ENCODE data around the gene AGBL5.

AGBL5 gene

DNA sequence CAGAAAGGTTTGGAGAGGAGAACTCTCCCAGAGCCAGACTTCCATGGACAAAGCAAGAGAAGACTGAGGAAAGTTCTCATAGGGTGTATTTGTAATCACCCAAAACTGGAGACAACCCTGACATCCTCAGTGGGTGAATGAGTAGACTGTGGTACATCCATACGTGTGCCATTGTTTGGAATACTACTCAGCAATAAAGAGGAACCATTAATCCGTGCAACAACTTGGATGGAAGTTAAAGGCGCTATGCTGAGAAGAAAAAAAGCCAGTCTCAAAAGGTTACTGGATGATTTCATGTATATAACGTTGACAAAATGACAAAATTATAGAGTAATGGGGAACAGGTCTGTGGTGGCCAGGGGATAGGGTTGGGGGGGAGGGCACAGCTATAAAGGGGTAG is 42.8 kb upstream of the AGBL5 start:
- no peak for TF ChIP-seq CTCF (IDR thresholded peaks at IDR 0.05; ENCODE audit: insufficient read depth, low read depth, low read length, missing control alignments)

DNA sequence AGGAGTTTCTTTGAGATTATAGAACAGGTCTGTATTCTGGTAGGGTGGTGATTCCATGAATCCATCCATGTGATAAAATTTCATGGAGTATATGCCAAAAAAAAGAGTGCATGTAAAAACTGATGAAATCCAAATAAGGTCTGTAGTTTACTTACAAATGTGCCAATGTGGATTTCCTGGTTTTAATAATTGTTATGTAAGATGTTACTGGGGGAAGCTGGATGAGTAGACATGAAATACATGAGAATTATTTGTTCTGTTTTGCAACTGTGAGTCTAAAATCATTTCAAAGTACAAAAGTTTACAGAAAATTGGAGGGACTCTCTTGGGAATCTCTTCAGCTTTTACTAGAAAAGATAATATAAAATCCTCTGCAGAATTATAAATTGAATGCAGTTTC is 42.4 kb upstream of the AGBL5 start:
- no peak for DNase-seq (ENCODE audit: low read depth)
- H3K4me3 ChIP-seq (ENCODE audit: low read depth, low read length), result no peak overlapping the region
- no peak for TF ChIP-seq CTCF (IDR thresholded peaks at IDR 0.05; ENCODE audit: insufficient read depth, low read depth, low read length, missing control alignments)

More for the DNA sequence above, 42.8 kb upstream of the AGBL5 start:
- no peak for DNase-seq (ENCODE audit: low read depth)
- no peak overlapping the region for H3K4me3 ChIP-seq (ENCODE audit: low read depth, low read length)

DNA sequence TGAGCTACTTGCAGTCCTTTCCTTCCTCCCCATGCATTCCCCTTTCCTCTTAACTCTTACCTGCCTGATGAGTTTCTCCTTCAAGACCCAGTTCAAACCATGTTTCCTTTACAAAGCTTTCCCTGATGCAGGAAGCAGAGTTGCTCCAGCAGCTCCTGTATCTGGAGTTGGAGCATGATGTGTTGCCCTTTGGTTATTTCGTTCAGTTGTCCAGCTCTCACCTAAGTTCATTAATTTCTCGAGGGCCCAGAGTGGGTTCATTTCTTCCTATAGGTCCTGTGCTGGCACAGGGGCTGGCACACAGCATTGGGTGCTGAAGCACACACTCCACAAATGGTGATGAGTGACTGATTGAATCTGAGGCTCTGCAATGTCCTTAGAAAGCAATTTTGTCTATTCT is 41.8 kb upstream of the AGBL5 start:
- TF ChIP-seq CTCF (IDR thresholded peaks at IDR 0.05; ENCODE audit: insufficient read depth, low read depth, low read length, missing control alignments), result no peak
- no peak overlapping the region for H3K4me3 ChIP-seq (ENCODE audit: low read depth, low read length)
- DNase-seq (ENCODE audit: low read depth), result no peak

DNA sequence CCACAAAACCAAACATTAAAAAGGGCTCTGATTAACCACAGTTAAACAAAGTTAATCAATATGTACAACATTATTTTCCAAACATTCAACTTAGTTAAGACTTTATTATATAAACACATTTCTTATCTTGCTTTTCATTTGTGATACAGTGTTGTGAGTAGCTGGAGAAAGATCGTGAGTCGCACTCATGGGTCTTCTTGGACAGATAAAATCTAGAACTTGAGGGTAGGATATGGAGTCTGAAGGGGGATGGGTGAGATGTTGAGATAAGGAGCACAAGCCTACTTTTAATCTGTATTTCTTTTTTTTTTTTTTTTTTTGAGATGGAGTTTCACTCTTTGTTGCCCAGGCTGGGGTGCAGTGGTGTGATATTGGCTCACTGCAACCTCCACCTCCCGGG is 41.3 kb upstream of the AGBL5 start:
- no peak for DNase-seq (ENCODE audit: low read depth)
- no peak for TF ChIP-seq CTCF (IDR thresholded peaks at IDR 0.05; ENCODE audit: insufficient read depth, low read depth, low read length, missing control alignments)
- H3K4me3 ChIP-seq (ENCODE audit: low read depth, low read length), result no peak overlapping the region

DNA sequence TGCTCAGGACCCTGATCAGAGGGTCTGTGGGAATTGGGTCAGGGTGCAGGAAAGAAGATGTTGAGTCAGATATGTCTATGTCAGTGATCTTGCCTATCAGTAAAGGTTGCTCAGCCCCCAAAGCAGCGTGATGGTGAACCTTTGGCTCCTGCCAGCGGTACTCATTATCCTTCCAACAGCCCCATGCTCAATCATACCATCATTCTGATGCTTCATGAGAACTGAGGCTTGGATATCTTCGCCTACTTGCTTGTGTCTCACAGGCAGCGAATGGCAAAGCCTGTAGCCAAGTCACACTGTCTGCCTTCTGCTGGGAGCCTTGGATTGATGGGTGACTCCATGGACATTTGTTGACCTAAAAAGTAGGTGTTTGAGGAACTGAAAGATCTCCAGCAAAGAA is 37.7 kb upstream of the AGBL5 start:
- DNase-seq (ENCODE audit: low read depth), result no peak
- H3K4me3 ChIP-seq (ENCODE audit: low read depth, low read length), result no peak overlapping the region
- TF ChIP-seq CTCF (IDR thresholded peaks at IDR 0.05; ENCODE audit: insufficient read depth, low read depth, low read length, missing control alignments), result no peak

DNA sequence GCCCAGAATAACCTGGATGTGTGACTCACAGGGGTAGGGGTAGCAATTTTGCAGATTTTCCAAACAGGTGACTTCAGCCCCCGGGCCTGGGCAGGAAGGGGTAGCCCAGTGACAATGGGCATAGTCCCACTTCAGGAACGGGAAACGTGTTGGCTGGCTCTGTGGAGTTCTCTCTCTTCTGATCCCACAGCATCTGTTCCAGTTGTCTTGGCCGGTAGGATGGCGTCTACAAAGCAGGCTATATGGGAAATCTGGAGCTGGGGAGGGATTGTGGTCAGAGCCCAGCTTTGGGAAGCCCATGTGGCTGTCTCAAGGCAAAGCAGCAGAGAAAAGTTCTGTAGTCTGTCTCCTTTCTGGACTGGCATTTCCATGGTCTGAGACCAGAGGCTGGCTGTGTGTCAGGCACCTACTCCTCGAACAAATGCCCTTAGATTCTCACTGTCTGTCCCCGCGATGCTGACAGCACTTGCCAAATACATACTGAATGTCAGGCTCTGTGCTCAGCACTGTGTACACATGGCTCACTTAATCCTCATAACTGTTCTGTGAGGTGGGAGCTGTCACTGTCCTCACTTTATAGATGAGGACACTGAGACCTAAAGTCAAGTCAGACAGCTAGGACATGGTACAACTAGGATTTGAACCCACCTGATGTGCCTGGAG is 36.6 kb upstream of the AGBL5 start:
- DNase-seq (ENCODE audit: low read depth), result no peak
- H3K4me3 ChIP-seq (ENCODE audit: low read depth, low read length), result no peak overlapping the region
- TF ChIP-seq CTCF (IDR thresholded peaks at IDR 0.05; ENCODE audit: insufficient read depth, low read depth, low read length, missing control alignments), result no peak

- peak; percentile 64 for DNase-seq (ENCODE audit: low read depth)
These were observed 34.6 kb upstream of the AGBL5 start for GRCh38 chr2:27016801-27017325.

More at GRCh38 chr2:27016801-27017325, 34.6 kb upstream of the AGBL5 start:
- H3K4me3 ChIP-seq (ENCODE audit: low read depth, low read length), result no peak overlapping the region
- TF ChIP-seq CTCF (IDR thresholded peaks at IDR 0.05; ENCODE audit: insufficient read depth, low read depth, low read length, missing control alignments), result peak; percentile 53

All from GM12865 (cell line).